GM12801 (cell line): ENCODE data around the gene AP1M2.

ENCODE experiments used
- TF ChIP-seq, protein P1 (sequence below): IDR thresholded peaks from one replicate; pipeline ENCODE4 v1.5.1; 2011; ENCODE audit warnings: control low read depth; ENCODE audit not compliant: insufficient read length; ENCODE audit errors: extremely low read depth

Gene AP1M2

DNA sequence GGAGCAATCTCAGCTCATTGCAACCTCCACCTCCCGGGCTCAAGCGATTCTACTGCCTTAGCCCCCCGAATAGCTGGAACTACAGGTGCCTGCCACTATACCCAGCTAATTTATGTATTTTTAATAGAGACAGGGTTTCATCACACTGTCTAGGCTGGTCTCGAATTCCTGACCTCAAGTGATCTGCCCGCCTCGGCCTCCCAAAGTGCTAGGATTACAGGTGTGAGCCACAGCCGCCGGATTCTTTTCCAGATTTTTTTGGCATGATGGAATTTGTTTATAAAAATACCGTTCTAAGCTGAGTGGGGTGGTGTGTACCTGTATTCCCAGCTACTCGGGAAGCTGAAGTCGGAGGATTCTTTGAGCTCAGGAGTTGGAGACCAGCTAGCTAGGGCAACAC is 49.4 kb downstream of the AP1M2 start:
- TF ChIP-seq, protein P1, sequence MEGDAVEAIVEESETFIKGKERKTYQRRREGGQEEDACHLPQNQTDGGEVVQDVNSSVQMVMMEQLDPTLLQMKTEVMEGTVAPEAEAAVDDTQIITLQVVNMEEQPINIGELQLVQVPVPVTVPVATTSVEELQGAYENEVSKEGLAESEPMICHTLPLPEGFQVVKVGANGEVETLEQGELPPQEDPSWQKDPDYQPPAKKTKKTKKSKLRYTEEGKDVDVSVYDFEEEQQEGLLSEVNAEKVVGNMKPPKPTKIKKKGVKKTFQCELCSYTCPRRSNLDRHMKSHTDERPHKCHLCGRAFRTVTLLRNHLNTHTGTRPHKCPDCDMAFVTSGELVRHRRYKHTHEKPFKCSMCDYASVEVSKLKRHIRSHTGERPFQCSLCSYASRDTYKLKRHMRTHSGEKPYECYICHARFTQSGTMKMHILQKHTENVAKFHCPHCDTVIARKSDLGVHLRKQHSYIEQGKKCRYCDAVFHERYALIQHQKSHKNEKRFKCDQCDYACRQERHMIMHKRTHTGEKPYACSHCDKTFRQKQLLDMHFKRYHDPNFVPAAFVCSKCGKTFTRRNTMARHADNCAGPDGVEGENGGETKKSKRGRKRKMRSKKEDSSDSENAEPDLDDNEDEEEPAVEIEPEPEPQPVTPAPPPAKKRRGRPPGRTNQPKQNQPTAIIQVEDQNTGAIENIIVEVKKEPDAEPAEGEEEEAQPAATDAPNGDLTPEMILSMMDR = no peak

DNA sequence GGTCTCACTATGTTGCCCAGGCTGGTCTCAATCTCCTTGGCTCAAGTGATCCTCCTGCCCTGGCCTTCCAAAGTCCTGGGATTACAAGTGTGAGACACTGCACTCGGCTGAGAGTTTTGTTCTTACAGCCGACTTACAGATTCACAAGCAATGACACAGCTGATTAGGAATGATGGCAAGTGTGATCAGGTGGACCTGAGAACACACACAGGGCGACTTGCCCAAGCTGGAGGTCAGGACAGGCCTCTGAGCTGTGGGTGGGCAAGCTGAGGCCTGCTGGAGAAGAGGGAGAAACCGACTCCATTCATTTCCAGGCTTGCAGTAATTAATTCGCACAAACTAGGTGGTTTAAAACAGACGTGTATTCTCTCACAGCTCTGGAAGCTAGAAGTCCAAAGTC is 51.5 kb downstream of the AP1M2 start:
- TF ChIP-seq, protein P1 = no peak

DNA sequence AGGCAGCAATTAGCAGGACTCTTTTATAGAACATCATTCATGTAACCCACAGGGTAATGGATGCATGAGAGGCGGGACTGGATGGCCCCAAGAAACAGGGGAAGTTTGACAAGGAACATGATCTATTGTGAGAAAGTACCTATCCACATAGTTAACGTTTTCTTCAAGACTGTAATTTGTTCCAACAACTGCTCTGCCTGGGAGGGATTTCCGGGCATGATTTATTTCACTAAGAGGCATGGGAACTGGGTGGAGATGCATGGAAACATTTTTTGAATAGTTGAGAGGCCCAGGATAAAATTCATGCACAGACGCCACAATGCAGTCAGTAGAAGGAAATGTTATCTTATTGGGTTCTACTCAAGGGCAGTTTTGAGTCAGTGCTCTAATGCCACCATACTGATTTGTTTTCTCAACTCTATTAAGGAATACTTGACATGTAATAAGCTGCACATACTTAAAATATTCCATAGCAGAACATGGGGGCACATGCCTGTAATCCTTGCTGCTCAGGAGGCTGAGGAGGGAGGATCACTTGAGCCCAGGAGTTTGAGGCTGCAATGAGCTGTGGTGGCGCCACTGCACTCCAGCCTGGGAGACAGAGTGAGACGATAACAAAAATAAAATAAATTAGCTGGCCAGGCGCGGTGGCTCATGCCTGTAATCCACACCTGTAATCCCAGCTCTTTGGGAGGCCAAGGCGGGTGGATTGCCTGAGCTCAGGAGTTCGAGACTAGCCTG is 53.3 kb downstream of the AP1M2 start:
- TF ChIP-seq, protein P1 = no peak

DNA sequence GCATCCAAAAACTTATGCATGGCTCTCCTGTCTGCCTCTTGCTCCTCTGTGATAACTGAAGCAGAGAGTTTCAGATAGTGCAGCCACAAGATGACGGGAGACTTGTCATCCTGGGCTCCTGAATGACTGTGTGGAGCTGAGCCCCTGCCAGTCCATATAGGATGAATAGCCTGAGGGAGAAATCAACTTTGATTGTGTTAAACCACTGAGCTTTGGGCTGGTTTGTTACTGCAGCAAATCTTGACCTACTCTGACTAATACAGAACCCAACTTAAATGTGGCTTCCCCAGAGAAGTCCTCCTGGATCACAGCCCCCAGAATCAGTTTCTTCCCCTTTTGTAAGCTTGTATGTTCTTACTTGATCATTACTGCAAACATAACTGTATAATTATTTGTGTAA is 54.7 kb downstream of the AP1M2 start:
- TF ChIP-seq, protein P1 = no peak

DNA sequence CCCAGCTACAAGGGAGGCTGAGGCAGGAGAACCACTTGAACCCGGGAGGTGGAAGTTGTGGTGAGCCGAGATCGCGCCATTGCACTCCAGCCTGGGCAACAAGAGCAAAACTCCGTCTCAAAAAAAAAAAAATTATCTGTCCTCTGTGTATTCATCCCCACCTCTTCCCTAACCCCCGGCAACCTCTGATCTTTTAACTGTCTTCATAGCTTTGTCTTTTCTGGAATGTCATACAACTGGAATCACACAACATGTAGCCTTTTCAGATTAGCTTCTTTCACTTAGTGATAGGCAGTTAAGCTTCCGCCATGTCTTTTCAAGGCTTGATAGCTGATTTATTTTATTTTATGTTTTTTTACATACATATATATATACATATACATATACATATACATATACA is 61.5 kb downstream of the AP1M2 start:
- TF ChIP-seq, protein P1 = no peak

DNA sequence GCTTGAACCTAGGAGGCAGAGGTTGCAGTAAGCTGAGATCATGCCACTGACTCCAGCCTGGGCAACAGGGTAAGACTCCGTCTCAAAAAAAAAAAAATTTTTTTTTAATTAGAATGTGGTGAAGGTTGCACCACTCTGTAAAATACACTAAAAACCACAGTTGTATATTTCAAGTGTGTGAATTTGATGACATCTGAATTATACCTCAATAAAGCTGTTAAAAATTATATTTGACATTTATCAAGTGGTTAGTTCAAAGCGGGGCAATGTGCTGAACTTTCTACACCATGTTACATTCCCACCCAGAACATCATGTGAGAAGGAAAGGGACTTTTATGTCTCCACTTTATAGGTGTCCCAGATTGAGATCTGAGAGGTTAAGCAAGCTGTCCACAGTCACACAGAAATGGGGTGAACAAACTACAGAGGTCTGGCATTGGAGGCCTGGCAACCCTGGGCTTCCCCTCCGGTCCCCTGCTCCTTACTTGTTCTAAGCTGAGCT is 63.9 kb downstream of the AP1M2 start:
- TF ChIP-seq, protein P1 = no peak
